A549 (cell line): ENCODE data around the gene TJP1. TPM values are rescaled to one million over a fixed set of nuclear protein-coding genes. Genes with fewer than 3 reads are reported as not detected.

Experiments used
- ATAC-seq, 2 experiments: fragments of 200-7000 bp in 1 of 2; fragments of >200 bp in 1 of 2; cut with Nextera tagmentation in 1 of 2; cut with Tn5 transposase in 1 of 2; 3 replicates each; pipeline versions ENCODE4 v1.8.0 to v1.9.1; 2018 to 2020; ENCODE audit warnings: mild to moderate bottlenecking in 1 of 2, moderate library complexity in 1 of 2
- CTCF ChIA-PET: fragments of 300-600 bp; sonication (Branson Sonifier 250); formaldehyde crosslinking; extraction: SDS; loops from one replicate; lab custom pipeline; 2021; ENCODE audit warnings: antibody characterized with exemption, inconsistent platforms; lab: Yijun Ruan, JAX
- POLR2A ChIA-PET: fragments of 350-600 bp; formaldehyde crosslinking; extraction: SDS; loops from one replicate; lab custom pipeline; 2021; ENCODE audit warnings: antibody characterized with exemption, inconsistent platforms; lab: Yijun Ruan, JAX
- DNase-seq, 2 experiments: peaks; one replicate each; pipeline versions ENCODE4 v3.0.0 to v3.0.0-alpha.2; 2011 to 2016; ENCODE audit warnings: low read depth in 1 of 2, low spot score in 1 of 2
- FAIRE-seq: peaks from 2 replicates; lab custom pipeline; 2011; peaks lifted over from hg19 to GRCh38; lab: Jason Lieb, UNC
- H3K27ac ChIP-seq, 2 experiments: fragments of >200 bp; sonication (Bioruptor Twin); formaldehyde crosslinking; 3 replicates each; pipeline ENCODE4 v1.5.1; 2016 to 2017
- H3K4me1 ChIP-seq: fragments of >200 bp; sonication (Bioruptor Twin); formaldehyde crosslinking; 3 replicates; pipeline ENCODE4 v1.6.1; 2016
- H3K4me2 ChIP-seq: fragments of >200 bp; sonication (Bioruptor Twin); formaldehyde crosslinking; 3 replicates; pipeline ENCODE4 v1.6.1; 2016
- H3K4me3 ChIP-seq: fragments of >200 bp; sonication (Bioruptor Twin); formaldehyde crosslinking; 3 replicates; pipeline ENCODE4 v1.5.1; 2016
- H3K9me3 ChIP-seq: fragments of >200 bp; sonication (Bioruptor Twin); formaldehyde crosslinking; 3 replicates; pipeline ENCODE4 v1.6.1; 2016
- ATOH8 ChIP-seq: fragments of 250-450 bp; sonication (Bioruptor Pico); IDR thresholded peaks from 2 replicates; pipeline ENCODE4 v1.5.0; 2020; ENCODE audit warnings: low read depth, mild to moderate bottlenecking, moderate library complexity
- CBX2 ChIP-seq: fragments of 200-600 bp; sonication (generic); IDR thresholded peaks from 2 replicates; pipeline ENCODE4 v1.6.1; 2016; ENCODE audit warnings: low read depth, mild to moderate bottlenecking, borderline replicate concordance
- EHF ChIP-seq: fragments of 250-450 bp; sonication (Bioruptor Pico); IDR thresholded peaks from 2 replicates; pipeline ENCODE4 v1.5.0; 2020; ENCODE audit warnings: mild to moderate bottlenecking
- EP300 ChIP-seq, 2 experiments: fragments of >200 bp; sonication (Bioruptor Twin); formaldehyde crosslinking; IDR thresholded peaks; 2 replicates in 1 of 2; 3 replicates in 1 of 2; pipeline ENCODE4 v1.6.1; 2016 to 2017
- FOSB ChIP-seq: fragments of 250-450 bp; sonication (Bioruptor Pico); IDR thresholded peaks from 2 replicates; pipeline ENCODE4 v1.5.0; 2020; ENCODE audit warnings: mild to moderate bottlenecking, moderate library complexity
- FOSL2 ChIP-seq, 2 experiments: fragments of 450-650 bp in 1 of 2; fragments of >200 bp in 1 of 2; sonication (Bioruptor Twin) in 1 of 2; formaldehyde crosslinking; IDR thresholded peaks; 2 replicates each; pipeline versions ENCODE4 v1.5.0 to v1.6.1; 2016 to 2020; ENCODE audit warnings: mild to moderate bottlenecking in 1 of 2, moderate library complexity in 1 of 2
- FOXS1 ChIP-seq: fragments of 250-450 bp; sonication (Bioruptor Pico); IDR thresholded peaks from 2 replicates; pipeline ENCODE4 v1.5.0; 2020; ENCODE audit warnings: mild to moderate bottlenecking, moderate library complexity
- GATA3 ChIP-seq: IDR thresholded peaks from 2 replicates; pipeline ENCODE4 v1.6.1; 2012; ENCODE audit warnings: borderline replicate concordance
- HES2 ChIP-seq: fragments of >200 bp; sonication (Bioruptor Twin); formaldehyde crosslinking; IDR thresholded peaks from 2 replicates; pipeline ENCODE4 v1.6.1; 2016
- HEYL ChIP-seq: fragments of 250-450 bp; sonication (Bioruptor Pico); IDR thresholded peaks from 2 replicates; pipeline ENCODE4 v1.8.0; 2021; ENCODE audit warnings: mild to moderate bottlenecking, moderate library complexity
- HOXB13 ChIP-seq: fragments of 250-450 bp; sonication (Bioruptor Pico); IDR thresholded peaks from 2 replicates; pipeline ENCODE4 v1.5.0; 2020; ENCODE audit warnings: low read depth, mild to moderate bottlenecking, moderate library complexity
- HOXB5 ChIP-seq: fragments of 250-450 bp; sonication (Bioruptor Pico); IDR thresholded peaks from 2 replicates; pipeline ENCODE4 v1.5.0; 2020; ENCODE audit warnings: mild to moderate bottlenecking, moderate library complexity
- KDM1A ChIP-seq: fragments of 200-600 bp; sonication (generic); IDR thresholded peaks from 2 replicates; pipeline ENCODE4 v1.6.1; 2016; ENCODE audit warnings: low read depth, mild to moderate bottlenecking
- KDM5A ChIP-seq: fragments of 200-600 bp; sonication (generic); IDR thresholded peaks from 2 replicates; pipeline ENCODE4 v1.6.1; 2016; ENCODE audit warnings: antibody characterized with exemption, mild to moderate bottlenecking
- MAFK ChIP-seq: fragments of 450-650 bp; IDR thresholded peaks from 2 replicates; pipeline ENCODE4 v1.6.1; 2014; ENCODE audit not compliant: partially characterized antibody
- MYC ChIP-seq: IDR thresholded peaks from 2 replicates; pipeline ENCODE4 v1.6.1; 2012; ENCODE audit warnings: mild to moderate bottlenecking, inconsistent platforms, low read length, improper control_type of control experiment, borderline replicate concordance
- NPAS2 ChIP-seq: fragments of 250-450 bp; sonication (Bioruptor Pico); IDR thresholded peaks from 2 replicates; pipeline ENCODE4 v1.8.0; 2022; ENCODE audit warnings: mild to moderate bottlenecking, moderate library complexity, borderline replicate concordance
- POLR2A ChIP-seq: IDR thresholded peaks from 2 replicates; pipeline ENCODE4 v1.6.1; 2012; ENCODE audit warnings: mild to moderate bottlenecking, low read length
- RAD21 ChIP-seq, 2 experiments: fragments of >200 bp in 1 of 2; sonication (Bioruptor Twin) in 1 of 2; formaldehyde crosslinking in 1 of 2; IDR thresholded peaks in 1 of 2; conservative IDR thresholded peaks in 1 of 2; 2 replicates in 1 of 2; 3 replicates in 1 of 2; pipeline ENCODE4 v1.6.1; 2012 to 2018; ENCODE audit warnings: inconsistent platforms in 1 of 2
- RARB ChIP-seq: fragments of 250-450 bp; sonication (Bioruptor Pico); IDR thresholded peaks from 2 replicates; pipeline ENCODE4 v1.8.0; 2021; ENCODE audit warnings: mild to moderate bottlenecking, moderate library complexity
- RCOR1 ChIP-seq: fragments of 150-350 bp; IDR thresholded peaks from 2 replicates; pipeline ENCODE4 v1.6.1; 2014; ENCODE audit warnings: antibody characterized with exemption, low read length, low read depth
- REST ChIP-seq: fragments of 200-600 bp; sonication (generic); IDR thresholded peaks from 2 replicates; pipeline ENCODE4 v1.6.1; 2016; ENCODE audit warnings: antibody characterized with exemption, mild to moderate bottlenecking, moderate library complexity
- USF2 ChIP-seq: fragments of 450-650 bp; IDR thresholded peaks from 2 replicates; pipeline ENCODE4 v1.6.1; 2014; ENCODE audit warnings: antibody characterized with exemption
- ZFP36 ChIP-seq: fragments of 450-650 bp; IDR thresholded peaks from 2 replicates; pipeline ENCODE4 v1.6.1; 2014; ENCODE audit warnings: borderline replicate concordance; ENCODE audit not compliant: partially characterized antibody
- ZNF302 ChIP-seq: fragments of 250-450 bp; sonication (Bioruptor Pico); IDR thresholded peaks from 2 replicates; pipeline ENCODE4 v1.9.0; 2021; ENCODE audit warnings: inconsistent platforms, mild to moderate bottlenecking, moderate library complexity
- ZSCAN20 ChIP-seq: fragments of 250-450 bp; sonication (Bioruptor Pico); IDR thresholded peaks from 2 replicates; pipeline ENCODE4 v1.8.0; 2022; ENCODE audit warnings: mild to moderate bottlenecking, moderate library complexity
- WGBS: methylation state at CpG from one replicate; pipeline ENCODE4 v1.1.6; 2017; ENCODE audit errors: missing lambda C conversion rate; 5-methylcytosine and 5-hydroxymethylcytosine counted together
- polyA plus RNA-seq, 4 experiments: library from polyadenylated mRNA; depleted of rRNA in 3 of 4; stranded (reverse); fragments of >200 nt; fragmentation: RNase III in 1 of 4; extraction: RNeasy Plus Mini Kit Qiagen cat#74134 plus additional on column Dnase treatment in 1 of 4; gene quantifications; 2 replicates in 3 of 4; 3 replicates in 1 of 4; pipeline ENCODE4 v1.2.3, GENCODE V29; 2011 to 2017

TJP1 gene
- polyA plus RNA-seq, 2 of the 4 experiments (the other 2 are of a cell fraction), result 55.0 to 179 TPM

- DNase-seq (no peak), FAIRE-seq (no peak)
- H3K27ac ChIP-seq, result no peak overlapping the region
- H3K4me2 ChIP-seq, result no peak overlapping the region
- H3K4me3 ChIP-seq, result no peak overlapping the region
- CTCF ChIA-PET, result interaction anchor here (1.1 to 1.5 kb wide), 2 partner anchors 8 to 166 kb away, joined by 5 to 7 read pairs; no protein-coding TSS in a partner anchor
- peaks cover 15% of the 10 kb centered on the region for H3K4me1 ChIP-seq
- 94% methylated on average over 2 of the region's 2 CpGs for WGBS
- POLR2A ChIA-PET, result no interaction called here
- no peaks in the 10 kb centered on the region for H3K9me3 ChIP-seq
- TF ChIP-seq REST (no peak), KDM1A (no peak), ZFP36 (no peak), ATOH8 (CRISPR knock-in tag) (no peak), FOSL2 (IDR thresholded peaks at IDR 0.05) (no peak), FOSL2 (CRISPR knock-in tag; IDR thresholded peaks at IDR 0.05) (no peak), ZNF302 (no peak), NPAS2 (no peak), EP300 (IDR thresholded peaks at IDR 0.05) (no peak), CBX2 (no peak), POLR2A (no peak), HEYL (CRISPR knock-in tag) (no peak), EHF (CRISPR knock-in tag) (no peak), USF2 (no peak), FOSB (CRISPR knock-in tag) (no peak), HOXB13 (CRISPR knock-in tag) (no peak), KDM5A (no peak), MAFK (no peak), HOXB5 (CRISPR knock-in tag) (no peak), RARB (no peak)
- TF ChIP-seq, all 56 proteins: peak for 0
- no peak for ATAC-seq
Measured at GRCh38 chr15:29759596-29759995, 62.7 kb downstream of the TJP1 start.

- ChIA-PET CTCF (interaction anchor here (0.7 to 1.7 kb wide), 4 partner anchors 9 to 169 kb away, joined by 3 to 7 read pairs (median 3); no protein-coding TSS in a partner anchor), POLR2A (no interaction called here)
- H3K9me3 ChIP-seq, result no peaks in the 10 kb centered on the region
- FAIRE-seq (peak; percentile 86), DNase-seq (no peak), ATAC-seq (no peak)
- no peak overlapping the region; the same call in 2 of the 3 replicates for H3K4me2 ChIP-seq
- H3K4me3 ChIP-seq, result no peak overlapping the region
- H3K4me1 ChIP-seq, result peaks cover 17% of the 10 kb centered on the region
- WGBS, result 84% methylated on average over 5 of the region's 5 CpGs
- no peak overlapping the region for H3K27ac ChIP-seq
- TF ChIP-seq POLR2A, result no peak
- no peak for TF ChIP-seq KDM5A
- TF ChIP-seq RAD21 (conservative IDR thresholded peaks at IDR 0.05 in 1 of 2, IDR thresholded peaks at IDR 0.05 in 1 of 2), result no peak
- TF ChIP-seq HES2, result no peak
- no peak for TF ChIP-seq FOXS1
- no peak for TF ChIP-seq HOXB13 (CRISPR knock-in tag)
- no peak for TF ChIP-seq RCOR1
- TF ChIP-seq ZSCAN20 (CRISPR knock-in tag), result no peak
- TF ChIP-seq REST, result no peak
- no peak for TF ChIP-seq MYC
- TF ChIP-seq HOXB5 (CRISPR knock-in tag), result no peak
- TF ChIP-seq GATA3, result no peak
Measured at GRCh38 chr15:29756358-29757267, 65.7 kb downstream of the TJP1 start.
